Caco-2 (cell line): ENCODE data around the gene FBXO48. TPM values are rescaled to one million over a fixed set of nuclear protein-coding genes. Genes with fewer than 3 reads are reported as not detected.

Experiments
- BruUV-seq: library from RNA; stranded (reverse); fragments of 400-500 nt; replicated peaks from 2 replicates; lab custom pipeline; 2021; lab: Mats Ljungman, UMichigan
- CTCF ChIA-PET: fragments of 300-600 bp; sonication (Branson Sonifier 250); formaldehyde crosslinking; loops from one replicate; lab custom pipeline; 2022; ENCODE audit warnings: antibody characterized with exemption; lab: Charles Lee
- POLR2A ChIA-PET: fragments of 300-600 bp; sonication (Branson Sonifier 250); formaldehyde crosslinking; loops from one replicate; lab custom pipeline; 2022; ENCODE audit warnings: antibody characterized with exemption; lab: Charles Lee
- DNase-seq, 2 experiments: peaks; one replicate each; pipeline versions ENCODE4 v3.0.0 to v3.0.0-alpha.2; 2020 to 2022
- H3K27me3 ChIP-seq: replicated peaks from 2 replicates; pipeline ENCODE4 v1.6.0; 2011; ENCODE audit warnings: low read length; ENCODE audit not compliant: control insufficient read depth, insufficient read depth
- H3K36me3 ChIP-seq: 2 replicates; pipeline ENCODE4 v1.5.1; 2011; ENCODE audit warnings: low read length; ENCODE audit not compliant: control insufficient read depth, insufficient read depth
- H3K4me1 ChIP-seq: fragments of 250-450 bp; sonication (Bioruptor Pico); 2 replicates; pipeline ENCODE4 v1.5.1; 2020; ENCODE audit warnings: mild to moderate bottlenecking
- H3K4me3 ChIP-seq: 2 replicates; pipeline ENCODE4 v1.5.1; 2011; ENCODE audit warnings: low read depth, mild to moderate bottlenecking, control low read depth, low read length
- H3K9me3 ChIP-seq: fragments of 250-450 bp; sonication (Bioruptor Pico); 2 replicates; pipeline ENCODE4 v1.5.1; 2020; ENCODE audit warnings: mild to moderate bottlenecking, moderate library complexity
- H3K27ac Mint-ChIP-seq: one replicate; pipeline ENCODE4 v1.8.0; 2022; ENCODE audit warnings: mixed read lengths; ENCODE audit not compliant: unreplicated experiment
- H3K27me3 Mint-ChIP-seq: one replicate; pipeline ENCODE4 v1.8.0; 2022; ENCODE audit warnings: mixed read lengths; ENCODE audit not compliant: insufficient read depth, unreplicated experiment
- H3K36me3 Mint-ChIP-seq: one replicate; pipeline ENCODE4 v1.8.0; 2022; ENCODE audit warnings: mild to moderate bottlenecking, mixed read lengths; ENCODE audit not compliant: insufficient read depth, unreplicated experiment
- H3K4me1 Mint-ChIP-seq: one replicate; pipeline ENCODE4 v1.8.0; 2022; ENCODE audit warnings: low read depth, mixed read lengths; ENCODE audit not compliant: unreplicated experiment
- H3K4me3 Mint-ChIP-seq: one replicate; pipeline ENCODE4 v1.8.0; 2022; ENCODE audit warnings: mild to moderate bottlenecking, moderate library complexity, mixed read lengths; ENCODE audit not compliant: unreplicated experiment
- H3K9me3 Mint-ChIP-seq: one replicate; pipeline ENCODE4 v1.8.0; 2022; ENCODE audit warnings: mixed read lengths; ENCODE audit not compliant: unreplicated experiment
- intact Hi-C: fragments of 100-400 bp; cut with micrococcal nuclease; formaldehyde crosslinking; loops from one replicate; pipeline ENCODE4 v1.10.0; 2022; ENCODE audit not compliant: unreplicated experiment
- total RNA-seq: library from RNA; stranded (reverse); gene quantifications from 2 replicates; pipeline ENCODE4 v1.2.3, GENCODE V29; 2022
- TF ChIP-seq, protein P1 (sequence below), 2 experiments: fragments of 200-600 bp in 1 of 2; IDR thresholded peaks; 1 replicate in 1 of 2; 2 replicates in 1 of 2; pipeline versions ENCODE4 v1.5.1 to v1.8.0; 2011 to 2022; ENCODE audit warnings: antibody characterized with exemption in 1 of 2, control low read depth in 1 of 2, inconsistent platforms in 1 of 2, low read depth in 1 of 2, low read length in 1 of 2, mild to moderate bottlenecking in 1 of 2, moderate library complexity in 1 of 2; ENCODE audit not compliant: insufficient read depth in 1 of 2, severe bottlenecking in 1 of 2, unreplicated experiment in 1 of 2

The FBXO48 gene
- total RNA-seq, 1 experiment from 2014 or later = 1.2 TPM

DNA sequence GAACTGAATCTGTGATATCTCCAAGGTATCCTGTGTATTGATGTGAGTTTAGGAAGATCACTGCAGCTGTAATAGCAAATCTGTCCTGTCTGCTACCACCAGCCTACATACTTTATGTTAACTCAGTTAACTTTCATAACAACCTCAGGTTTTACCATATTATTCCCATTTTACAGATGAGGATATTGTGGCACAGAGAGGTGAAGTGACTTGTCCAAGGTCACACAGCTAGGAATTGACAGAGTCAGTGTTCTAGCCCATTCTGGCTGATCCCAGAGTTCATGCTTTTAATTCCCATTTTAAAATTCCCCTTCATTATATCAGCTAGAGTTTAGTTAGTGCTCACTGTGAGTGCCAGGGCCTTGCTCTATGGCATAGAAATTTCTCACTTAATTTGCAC, 52.6 kb downstream of the FBXO48 start:
- no TSS peak for BruUV-seq
- Histone ChIP-seq H3K4me3 (no peak overlapping the region), H3K27me3 (no peaks in the 10 kb centered on the region; the same call in 1 of the 2 replicates), H3K9me3 (no peaks in the 10 kb centered on the region), H3K36me3 (no peaks in the 10 kb centered on the region), H3K4me1 (no peaks in the 10 kb centered on the region)
- intact Hi-C loops = no loop called here
- Mint-ChIP-seq H3K36me3 (no peaks in the 10 kb centered on the region), H3K4me1 (no peaks in the 10 kb centered on the region), H3K27ac (no peak overlapping the region), H3K4me3 (no peak overlapping the region), H3K27me3 (peaks cover 17% of the 10 kb centered on the region), H3K9me3 (no peaks in the 10 kb centered on the region)
- no peak for DNase-seq
- ChIA-PET POLR2A (no interaction called here), CTCF (no interaction called here)
- TF ChIP-seq, protein P1, sequence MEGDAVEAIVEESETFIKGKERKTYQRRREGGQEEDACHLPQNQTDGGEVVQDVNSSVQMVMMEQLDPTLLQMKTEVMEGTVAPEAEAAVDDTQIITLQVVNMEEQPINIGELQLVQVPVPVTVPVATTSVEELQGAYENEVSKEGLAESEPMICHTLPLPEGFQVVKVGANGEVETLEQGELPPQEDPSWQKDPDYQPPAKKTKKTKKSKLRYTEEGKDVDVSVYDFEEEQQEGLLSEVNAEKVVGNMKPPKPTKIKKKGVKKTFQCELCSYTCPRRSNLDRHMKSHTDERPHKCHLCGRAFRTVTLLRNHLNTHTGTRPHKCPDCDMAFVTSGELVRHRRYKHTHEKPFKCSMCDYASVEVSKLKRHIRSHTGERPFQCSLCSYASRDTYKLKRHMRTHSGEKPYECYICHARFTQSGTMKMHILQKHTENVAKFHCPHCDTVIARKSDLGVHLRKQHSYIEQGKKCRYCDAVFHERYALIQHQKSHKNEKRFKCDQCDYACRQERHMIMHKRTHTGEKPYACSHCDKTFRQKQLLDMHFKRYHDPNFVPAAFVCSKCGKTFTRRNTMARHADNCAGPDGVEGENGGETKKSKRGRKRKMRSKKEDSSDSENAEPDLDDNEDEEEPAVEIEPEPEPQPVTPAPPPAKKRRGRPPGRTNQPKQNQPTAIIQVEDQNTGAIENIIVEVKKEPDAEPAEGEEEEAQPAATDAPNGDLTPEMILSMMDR (IDR thresholded peaks at IDR 0.05; ENCODE audit: insufficient read depth in 1 of 2, low read depth in 1 of 2, low read length in 1 of 2, severe bottlenecking in 1 of 2, unreplicated experiment in 1 of 2) = no peak

DNA sequence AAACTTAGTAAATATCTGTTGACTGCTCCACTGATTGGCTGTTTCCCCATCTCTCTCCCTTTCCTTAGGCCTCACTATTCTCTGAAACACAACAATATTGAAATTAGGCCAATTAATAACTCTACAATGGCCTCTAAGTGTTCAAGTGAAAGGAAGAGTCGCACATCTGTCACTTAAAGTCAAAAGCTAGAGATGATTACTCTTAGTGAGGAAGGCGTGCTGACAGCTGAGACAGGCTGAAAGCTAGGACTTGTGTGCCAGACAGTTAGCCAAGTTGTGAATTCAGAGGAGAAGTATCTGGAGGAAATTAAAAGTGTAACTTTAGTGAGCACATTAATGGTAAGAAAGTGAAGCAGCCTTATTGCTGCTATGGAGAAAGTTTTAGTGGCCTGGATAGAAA, 53.6 kb downstream of the FBXO48 start:
- no peak overlapping the region for H3K27ac Mint-ChIP-seq
- ChIA-PET CTCF (no interaction called here), POLR2A (no interaction called here)
- Histone ChIP-seq H3K4me1 (no peaks in the 10 kb centered on the region), H3K27me3 (no peaks in the 10 kb centered on the region; the same call in 1 of the 2 replicates), H3K9me3 (no peaks in the 10 kb centered on the region), H3K36me3 (no peaks in the 10 kb centered on the region), H3K4me3 (no peak overlapping the region)
- H3K27me3 Mint-ChIP-seq = peaks cover 22% of the 10 kb centered on the region
- intact Hi-C loops = no loop called here
- no peak for DNase-seq
- no peaks in the 10 kb centered on the region for H3K4me1 Mint-ChIP-seq
- no peaks in the 10 kb centered on the region for H3K36me3 Mint-ChIP-seq
- TF ChIP-seq, protein P1 (IDR thresholded peaks at IDR 0.05; ENCODE audit: insufficient read depth in 1 of 2, low read depth in 1 of 2, low read length in 1 of 2, severe bottlenecking in 1 of 2, unreplicated experiment in 1 of 2) = no peak
- H3K9me3 Mint-ChIP-seq = peaks cover under 1% of the 10 kb centered on the region
- BruUV-seq = no TSS peak
- no peak overlapping the region for H3K4me3 Mint-ChIP-seq

DNA sequence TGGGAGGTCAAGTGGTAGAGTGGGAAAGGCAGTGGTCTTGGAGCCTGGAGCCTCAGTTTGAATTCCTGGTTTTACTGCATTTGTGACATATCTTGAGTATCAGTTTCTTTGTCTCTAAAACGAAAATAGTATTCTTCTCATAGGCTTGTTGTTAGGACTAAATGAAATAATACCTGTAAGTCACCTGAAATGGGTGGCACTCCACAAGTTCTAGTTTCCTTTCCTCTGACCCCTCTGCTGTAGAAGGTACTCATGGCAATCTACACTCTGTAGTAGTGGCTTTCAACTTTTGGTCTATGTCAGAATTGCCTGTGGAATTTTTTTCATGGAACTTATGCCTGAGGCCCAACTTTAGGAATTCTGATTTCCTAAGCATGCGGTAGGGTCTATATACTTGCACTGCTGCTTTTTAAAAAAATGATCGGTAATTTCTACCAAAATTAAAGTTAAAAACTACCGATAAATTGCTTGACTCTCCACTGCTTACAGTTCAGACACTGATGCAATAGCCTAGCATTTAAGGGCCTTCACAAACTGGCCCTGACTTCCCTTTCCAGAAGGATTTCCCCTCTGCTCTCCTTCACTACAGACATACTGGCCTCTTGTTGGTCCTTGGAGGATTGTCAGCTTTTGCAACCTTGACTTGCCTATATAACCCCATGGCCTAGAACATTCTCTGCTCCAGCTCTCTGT, 54.8 kb downstream of the FBXO48 start:
- TF ChIP-seq, protein P1 (IDR thresholded peaks at IDR 0.05; ENCODE audit: insufficient read depth in 1 of 2, low read depth in 1 of 2, low read length in 1 of 2, severe bottlenecking in 1 of 2, unreplicated experiment in 1 of 2) = no peak
- POLR2A ChIA-PET = no interaction called here
- Mint-ChIP-seq H3K27me3 (peaks cover 23% of the 10 kb centered on the region), H3K4me1 (no peaks in the 10 kb centered on the region), H3K4me3 (no peak overlapping the region), H3K36me3 (no peaks in the 10 kb centered on the region), H3K9me3 (peaks cover 9% of the 10 kb centered on the region), H3K27ac (no peak overlapping the region)
- Histone ChIP-seq H3K27me3 (no peaks in the 10 kb centered on the region; the same call in 1 of the 2 replicates), H3K4me3 (no peak overlapping the region), H3K4me1 (no peaks in the 10 kb centered on the region), H3K36me3 (no peaks in the 10 kb centered on the region), H3K9me3 (no peaks in the 10 kb centered on the region)
- intact Hi-C loops = no loop called here
- CTCF ChIA-PET = no interaction called here
- BruUV-seq = no TSS peak
- DNase-seq = no peak
